HepG2 (cell line): ENCODE measurements around the gene ENDOD1. TPM values are rescaled to one million over a fixed set of nuclear protein-coding genes. Genes with fewer than 3 reads are reported as not detected.

Source experiments
- ARID2 ChIP-seq: sonication (generic); formaldehyde crosslinking; IDR thresholded peaks from 2 replicates; pipeline ENCODE4 v1.8.1; 2022; ENCODE audit warnings: mild to moderate bottlenecking, missing genetic modification reagents, borderline replicate concordance
- HNRNPK ChIP-seq: fragments of 200-400 bp; formaldehyde crosslinking; IDR thresholded peaks from 2 replicates; pipeline ENCODE4 v1.6.1; 2018; ENCODE audit warnings: low read length, low read depth, moderate library complexity, mild to moderate bottlenecking; ENCODE audit not compliant: poor library complexity, severe bottlenecking
- JUND ChIP-seq: sonication (generic); formaldehyde crosslinking; IDR thresholded peaks from 2 replicates; pipeline ENCODE4 v1.8.0; 2022; ENCODE audit warnings: mild to moderate bottlenecking, missing genetic modification reagents
- MED8 ChIP-seq: sonication (generic); formaldehyde crosslinking; IDR thresholded peaks from 2 replicates; pipeline ENCODE4 v1.8.1; 2023; ENCODE audit warnings: mild to moderate bottlenecking, missing genetic modification reagents; ENCODE audit not compliant: insufficient replicate concordance
- MXD4 ChIP-seq: IDR thresholded peaks from 2 replicates; pipeline ENCODE4 v1.6.1; 2016; ENCODE audit warnings: mild to moderate bottlenecking, missing biosample characterization, missing genetic modification reagents
- PHF5A ChIP-seq: IDR thresholded peaks from one replicate; pipeline ENCODE4 v1.6.1; 2018; ENCODE audit warnings: low read depth, missing genetic modification reagents; ENCODE audit not compliant: unreplicated experiment
- PPARG ChIP-seq: conservative IDR thresholded peaks from 2 replicates; pipeline ENCODE4 v1.6.1; 2016; ENCODE audit warnings: missing biosample characterization, missing genetic modification reagents
- RBM22 ChIP-seq: fragments of 200-400 bp; formaldehyde crosslinking; optimal IDR thresholded peaks from 2 replicates; pipeline ENCODE3; 2017; ENCODE audit warnings: mild to moderate bottlenecking, low read length, moderate library complexity
- SRSF1 ChIP-seq: fragments of 200-400 bp; formaldehyde crosslinking; optimal IDR thresholded peaks from 2 replicates; pipeline ENCODE3; 2017; ENCODE audit warnings: mild to moderate bottlenecking, low read depth, low read length, moderate library complexity
- TSC22D2 ChIP-seq: sonication (generic); formaldehyde crosslinking; IDR thresholded peaks from 2 replicates; pipeline ENCODE4 v1.5.1; 2020; ENCODE audit warnings: missing genetic modification reagents, mild to moderate bottlenecking, borderline replicate concordance
- YEATS4 ChIP-seq: sonication (generic); formaldehyde crosslinking; IDR thresholded peaks from 2 replicates; pipeline ENCODE4 v1.4.0; 2020; ENCODE audit warnings: missing genetic modification reagents, borderline replicate concordance
- YY1 ChIP-seq: IDR thresholded peaks from 2 replicates; pipeline ENCODE4 v1.6.1; 2011; ENCODE audit warnings: low read length, low read depth, moderate library complexity, mild to moderate bottlenecking; ENCODE audit not compliant: insufficient read depth, insufficient replicate concordance
- ZBTB1 ChIP-seq: sonication (generic); formaldehyde crosslinking; IDR thresholded peaks from 2 replicates; pipeline ENCODE4 v1.4.0; 2020; ENCODE audit warnings: missing genetic modification reagents, borderline replicate concordance
- ZBTB20 ChIP-seq: sonication (generic); formaldehyde crosslinking; IDR thresholded peaks from 2 replicates; pipeline ENCODE4 v1.8.1; 2023; ENCODE audit warnings: missing genetic modification reagents, low read depth, mild to moderate bottlenecking, borderline replicate concordance
- ZNF24 ChIP-seq: fragments of 450-650 bp; IDR thresholded peaks from 2 replicates; pipeline ENCODE4 v1.6.1; 2017; ENCODE audit warnings: antibody characterized with exemption, mild to moderate bottlenecking
- ZNF317 ChIP-seq: sonication (generic); formaldehyde crosslinking; IDR thresholded peaks from 2 replicates; pipeline ENCODE4 v1.5.0; 2020; ENCODE audit warnings: mild to moderate bottlenecking, missing genetic modification reagents
- polyA plus RNA-seq, 8 experiments: library from polyadenylated mRNA; depleted of rRNA in 3 of 8; stranded (reverse) in 7 of 8; unstranded in 1 of 8; fragments of >200 nt; fragmentation: Illumina TruSeq in 4 of 8; extraction: Trizol in 4 of 8; gene quantifications; 2 replicates each; pipeline versions ENCODE4 v1.2.1 to v1.2.3, GENCODE V29; 2011 to 2016; ENCODE audit warnings: low read depth in 4 of 8, missing spikeins in 1 of 8, mixed read lengths in 1 of 8; ENCODE audit not compliant: insufficient read depth in 1 of 8
- total RNA-seq, 5 experiments: library from RNA; depleted of rRNA; stranded (reverse); fragments of >200 nt; fragmentation: Illumina TruSeq; extraction: Trizol; gene quantifications; 2 replicates each; pipeline ENCODE4 v1.2.3, GENCODE V29; 2016; ENCODE audit warnings: low read depth in 1 of 5
- TF ChIP-seq, protein P1 (sequence below): sonication (generic); formaldehyde crosslinking; IDR thresholded peaks from 2 replicates; pipeline ENCODE4 v1.4.0; 2020; ENCODE audit warnings: mild to moderate bottlenecking, missing genetic modification reagents
- TF ChIP-seq, protein P2 (sequence below), 2 experiments: sonication (generic) in 1 of 2; formaldehyde crosslinking in 1 of 2; IDR thresholded peaks; 2 replicates each; pipeline versions ENCODE4 v1.4.0 to v1.6.1; 2018 to 2020; ENCODE audit warnings: missing genetic modification reagents in 2 of 2, borderline replicate concordance in 1 of 2, low read depth in 1 of 2, mild to moderate bottlenecking in 1 of 2, missing biosample characterization in 1 of 2
- TF ChIP-seq, protein P3 (sequence below): sonication (generic); formaldehyde crosslinking; IDR thresholded peaks from 2 replicates; pipeline ENCODE4 v1.4.0; 2020; ENCODE audit warnings: low read depth, missing genetic modification reagents
- TF ChIP-seq, protein P4 (sequence below): sonication (generic); formaldehyde crosslinking; IDR thresholded peaks from 2 replicates; pipeline ENCODE4 v1.4.0; 2020; ENCODE audit warnings: missing genetic modification reagents

The ENDOD1 gene
- total and polyA plus RNA-seq, 2 of the 13 experiments (the other 11 are each of a cell fraction or from before 2014, with no cell fraction given): 2.0 to 6.8 TPM

DNA sequence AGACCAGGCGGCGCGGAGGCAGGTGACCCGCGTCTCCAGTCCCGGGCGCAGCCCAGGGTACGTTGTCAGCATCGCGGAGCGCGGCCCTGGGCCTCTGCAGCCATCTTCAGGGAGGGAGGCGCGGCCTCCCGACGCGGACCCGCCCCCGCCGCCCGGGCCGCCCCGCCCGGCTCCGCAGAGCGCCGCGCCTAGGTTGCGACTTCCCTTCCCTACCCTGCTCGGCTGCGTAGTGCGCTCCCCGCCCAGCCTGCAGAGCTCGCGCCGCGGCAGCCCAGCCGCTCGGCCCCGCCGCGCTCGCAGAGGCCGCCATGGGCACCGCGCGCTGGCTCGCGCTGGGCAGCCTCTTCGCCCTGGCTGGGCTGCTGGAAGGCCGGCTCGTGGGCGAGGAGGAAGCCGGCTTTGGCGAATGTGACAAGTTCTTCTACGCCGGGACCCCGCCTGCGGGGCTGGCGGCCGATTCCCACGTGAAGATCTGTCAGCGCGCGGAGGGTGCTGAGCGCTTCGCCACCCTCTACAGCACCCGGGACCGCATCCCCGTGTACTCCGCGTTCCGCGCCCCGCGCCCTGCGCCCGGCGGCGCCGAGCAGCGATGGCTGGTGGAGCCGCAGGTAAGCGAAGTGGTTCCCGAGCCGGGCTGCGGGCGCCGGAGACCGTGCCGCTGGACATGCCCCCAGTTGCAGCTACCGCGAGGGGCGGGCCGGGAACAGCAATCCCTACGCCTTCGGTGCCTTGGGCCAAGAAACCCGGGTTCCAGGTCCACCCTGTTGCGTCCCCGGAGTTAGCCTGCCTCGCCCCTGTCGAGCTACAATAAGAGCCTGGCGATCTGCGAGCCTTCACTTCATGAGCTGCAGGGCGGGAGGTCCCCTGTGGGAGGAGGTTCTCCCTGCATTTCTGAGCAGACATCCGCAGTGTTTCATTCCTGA, at the start of gene ENDOD1 (continued):
- no peak for TF ChIP-seq ZBTB20 (CRISPR knock-in tag)
- TF ChIP-seq, protein P1, sequence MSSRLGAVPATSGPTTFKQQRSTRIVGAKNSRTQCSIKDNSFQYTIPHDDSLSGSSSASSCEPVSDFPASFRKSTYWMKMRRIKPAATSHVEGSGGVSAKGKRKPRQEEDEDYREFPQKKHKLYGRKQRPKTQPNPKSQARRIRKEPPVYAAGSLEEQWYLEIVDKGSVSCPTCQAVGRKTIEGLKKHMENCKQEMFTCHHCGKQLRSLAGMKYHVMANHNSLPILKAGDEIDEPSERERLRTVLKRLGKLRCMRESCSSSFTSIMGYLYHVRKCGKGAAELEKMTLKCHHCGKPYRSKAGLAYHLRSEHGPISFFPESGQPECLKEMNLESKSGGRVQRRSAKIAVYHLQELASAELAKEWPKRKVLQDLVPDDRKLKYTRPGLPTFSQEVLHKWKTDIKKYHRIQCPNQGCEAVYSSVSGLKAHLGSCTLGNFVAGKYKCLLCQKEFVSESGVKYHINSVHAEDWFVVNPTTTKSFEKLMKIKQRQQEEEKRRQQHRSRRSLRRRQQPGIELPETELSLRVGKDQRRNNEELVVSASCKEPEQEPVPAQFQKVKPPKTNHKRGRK (CRISPR knock-in tag): no peak
- no peak for TF ChIP-seq JUND (CRISPR knock-in tag)
- no peak for TF ChIP-seq ZNF24
- TF ChIP-seq YY1: peak; percentile 86
- no peak for TF ChIP-seq TSC22D2 (CRISPR knock-in tag)
- TF ChIP-seq MXD4 (CRISPR knock-in tag): no peak
- TF ChIP-seq RBM22: no peak
- TF ChIP-seq ZBTB1: no peak
- no peak for TF ChIP-seq ZNF317 (CRISPR knock-in tag)
- TF ChIP-seq, protein P2, sequence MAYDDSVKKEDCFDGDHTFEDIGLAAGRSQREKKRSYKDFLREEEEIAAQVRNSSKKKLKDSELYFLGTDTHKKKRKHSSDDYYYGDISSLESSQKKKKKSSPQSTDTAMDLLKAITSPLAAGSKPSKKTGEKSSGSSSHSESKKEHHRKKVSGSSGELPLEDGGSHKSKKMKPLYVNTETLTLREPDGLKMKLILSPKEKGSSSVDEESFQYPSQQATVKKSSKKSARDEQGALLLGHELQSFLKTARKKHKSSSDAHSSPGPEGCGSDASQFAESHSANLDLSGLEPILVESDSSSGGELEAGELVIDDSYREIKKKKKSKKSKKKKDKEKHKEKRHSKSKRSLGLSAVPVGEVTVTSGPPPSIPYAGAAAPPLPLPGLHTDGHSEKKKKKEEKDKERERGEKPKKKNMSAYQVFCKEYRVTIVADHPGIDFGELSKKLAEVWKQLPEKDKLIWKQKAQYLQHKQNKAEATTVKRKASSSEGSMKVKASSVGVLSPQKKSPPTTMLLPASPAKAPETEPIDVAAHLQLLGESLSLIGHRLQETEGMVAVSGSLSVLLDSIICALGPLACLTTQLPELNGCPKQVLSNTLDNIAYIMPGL (CRISPR knock-in tag; IDR thresholded peaks at IDR 0.05; ENCODE audit: borderline replicate concordance in 1 of 2, low read depth in 1 of 2): peak in 1 of 2 experiments; percentile 61; a peak in 1 of 4 replicates
- no peak for TF ChIP-seq SRSF1
- TF ChIP-seq ARID2 (CRISPR knock-in tag): no peak
- no peak for TF ChIP-seq PPARG (CRISPR knock-in tag)
- TF ChIP-seq HNRNPK: no peak
- TF ChIP-seq, protein P3, sequence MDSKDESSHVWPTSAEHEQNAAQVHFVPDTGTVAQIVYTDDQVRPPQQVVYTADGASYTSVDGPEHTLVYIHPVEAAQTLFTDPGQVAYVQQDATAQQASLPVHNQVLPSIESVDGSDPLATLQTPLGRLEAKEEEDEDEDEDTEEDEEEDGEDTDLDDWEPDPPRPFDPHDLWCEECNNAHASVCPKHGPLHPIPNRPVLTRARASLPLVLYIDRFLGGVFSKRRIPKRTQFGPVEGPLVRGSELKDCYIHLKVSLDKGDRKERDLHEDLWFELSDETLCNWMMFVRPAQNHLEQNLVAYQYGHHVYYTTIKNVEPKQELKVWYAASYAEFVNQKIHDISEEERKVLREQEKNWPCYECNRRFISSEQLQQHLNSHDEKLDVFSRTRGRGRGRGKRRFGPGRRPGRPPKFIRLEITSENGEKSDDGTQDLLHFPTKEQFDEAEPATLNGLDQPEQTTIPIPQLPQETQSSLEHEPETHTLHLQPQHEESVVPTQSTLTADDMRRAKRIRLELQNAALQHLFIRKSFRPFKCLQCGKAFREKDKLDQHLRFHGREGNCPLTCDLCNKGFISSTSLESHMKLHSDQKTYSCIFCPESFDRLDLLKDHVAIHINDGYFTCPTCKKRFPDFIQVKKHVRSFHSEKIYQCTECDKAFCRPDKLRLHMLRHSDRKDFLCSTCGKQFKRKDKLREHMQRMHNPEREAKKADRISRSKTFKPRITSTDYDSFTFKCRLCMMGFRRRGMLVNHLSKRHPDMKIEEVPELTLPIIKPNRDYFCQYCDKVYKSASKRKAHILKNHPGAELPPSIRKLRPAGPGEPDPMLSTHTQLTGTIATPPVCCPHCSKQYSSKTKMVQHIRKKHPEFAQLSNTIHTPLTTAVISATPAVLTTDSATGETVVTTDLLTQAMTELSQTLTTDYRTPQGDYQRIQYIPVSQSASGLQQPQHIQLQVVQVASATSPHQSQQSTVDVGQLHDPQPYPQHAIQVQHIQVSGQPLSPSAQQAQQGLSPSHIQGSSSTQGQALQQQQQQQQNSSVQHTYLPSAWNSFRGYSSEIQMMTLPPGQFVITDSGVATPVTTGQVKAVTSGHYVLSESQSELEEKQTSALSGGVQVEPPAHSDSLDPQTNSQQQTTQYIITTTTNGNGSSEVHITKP (CRISPR knock-in tag): no peak
- no peak for TF ChIP-seq YEATS4 (CRISPR knock-in tag)
- no peak for TF ChIP-seq PHF5A (CRISPR knock-in tag)
- TF ChIP-seq MED8 (CRISPR knock-in tag): no peak
- TF ChIP-seq, protein P4, sequence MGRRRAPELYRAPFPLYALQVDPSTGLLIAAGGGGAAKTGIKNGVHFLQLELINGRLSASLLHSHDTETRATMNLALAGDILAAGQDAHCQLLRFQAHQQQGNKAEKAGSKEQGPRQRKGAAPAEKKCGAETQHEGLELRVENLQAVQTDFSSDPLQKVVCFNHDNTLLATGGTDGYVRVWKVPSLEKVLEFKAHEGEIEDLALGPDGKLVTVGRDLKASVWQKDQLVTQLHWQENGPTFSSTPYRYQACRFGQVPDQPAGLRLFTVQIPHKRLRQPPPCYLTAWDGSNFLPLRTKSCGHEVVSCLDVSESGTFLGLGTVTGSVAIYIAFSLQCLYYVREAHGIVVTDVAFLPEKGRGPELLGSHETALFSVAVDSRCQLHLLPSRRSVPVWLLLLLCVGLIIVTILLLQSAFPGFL: no peak
